WTC11 (cell line): Measurements from ENCODE around the gene SAA2. TPM values are rescaled to one million over a fixed set of nuclear protein-coding genes. Genes with fewer than 3 reads are reported as not detected.
A peak's percentile ranks its signal among the peaks of the same experiment; 100 is the strongest.

Source experiments
- ATAC-seq: fragments of 200-7000 bp; cut with Tn5 transposase; 2 replicates; pipeline ENCODE4 v1.10.0; 2021; ENCODE audit warnings: mild to moderate bottlenecking, moderate library complexity
- CTCF ChIA-PET: fragments of 300-600 bp; sonication (Branson Sonifier 250); formaldehyde crosslinking; loops from one replicate; lab custom pipeline; 2021; ENCODE audit warnings: antibody characterized with exemption; lab: Charles Lee
- POLR2A ChIA-PET: fragments of 350-600 bp; sonication (Branson Sonifier 250); formaldehyde crosslinking; loops from one replicate; lab custom pipeline; 2021; ENCODE audit warnings: antibody characterized with exemption; lab: Charles Lee
- DNase-seq: peaks from one replicate; pipeline ENCODE4 v3.0.0; 2021; ENCODE audit warnings: low spot score
- H3K27ac Mint-ChIP-seq: 2 replicates; pipeline ENCODE4 v1.8.0; 2021; ENCODE audit warnings: mixed read lengths
- H3K27me3 Mint-ChIP-seq: 2 replicates; pipeline ENCODE4 v1.8.0; 2021; ENCODE audit warnings: low read depth, mild to moderate bottlenecking, moderate library complexity, mixed read lengths
- H3K36me3 Mint-ChIP-seq: 2 replicates; pipeline ENCODE4 v1.8.0; 2021; ENCODE audit warnings: mixed read lengths
- H3K4me1 Mint-ChIP-seq: 2 replicates; pipeline ENCODE4 v1.8.0; 2022; ENCODE audit warnings: mixed read lengths
- H3K4me3 Mint-ChIP-seq: 2 replicates; pipeline ENCODE4 v1.8.0; 2021; ENCODE audit warnings: mild to moderate bottlenecking, moderate library complexity, mixed read lengths
- H3K9me3 Mint-ChIP-seq: 2 replicates; pipeline ENCODE4 v1.8.0; 2021; ENCODE audit warnings: mixed read lengths
- CREM ChIP-seq: sonication (generic); formaldehyde crosslinking; IDR thresholded peaks from 2 replicates; pipeline ENCODE4 v1.8.1; 2022; ENCODE audit warnings: mild to moderate bottlenecking, missing genetic modification reagents, moderate library complexity
- GABPB1 ChIP-seq: sonication (generic); formaldehyde crosslinking; IDR thresholded peaks from 2 replicates; pipeline ENCODE4 v1.8.1; 2023; ENCODE audit warnings: mild to moderate bottlenecking, missing genetic modification reagents
- GRHL2 ChIP-seq: fragments of 250-450 bp; sonication (Bioruptor Pico); IDR thresholded peaks from 2 replicates; pipeline ENCODE4 v1.8.0; 2022; ENCODE audit warnings: mild to moderate bottlenecking, moderate library complexity; ENCODE audit not compliant: insufficient replicate concordance, severe bottlenecking
- GTF2I ChIP-seq: fragments of 250-450 bp; sonication (Bioruptor Pico); conservative IDR thresholded peaks from 2 replicates; pipeline ENCODE4 v1.4.0; 2021; ENCODE audit warnings: mild to moderate bottlenecking
- NR2C2 ChIP-seq: sonication (generic); formaldehyde crosslinking; IDR thresholded peaks from 2 replicates; pipeline ENCODE4 v1.8.0; 2022; ENCODE audit warnings: mild to moderate bottlenecking, missing genetic modification reagents
- TCF7 ChIP-seq: sonication (generic); formaldehyde crosslinking; IDR thresholded peaks from 2 replicates; pipeline ENCODE4 v1.8.0; 2022; ENCODE audit warnings: mild to moderate bottlenecking, low read depth, missing genetic modification reagents, moderate library complexity
- total RNA-seq: library from RNA; stranded (reverse); gene quantifications from 3 replicates; pipeline ENCODE4 v1.2.3, GENCODE V29; 2021
- TF ChIP-seq, protein P1 (sequence below): sonication (generic); formaldehyde crosslinking; IDR thresholded peaks from 2 replicates; pipeline ENCODE4 v1.8.0; 2022; ENCODE audit warnings: mild to moderate bottlenecking, missing genetic modification reagents
- TF ChIP-seq, protein P2 (sequence below): sonication (generic); formaldehyde crosslinking; IDR thresholded peaks from 2 replicates; pipeline ENCODE4 v1.8.1; 2023; ENCODE audit warnings: mild to moderate bottlenecking, missing genetic modification reagents, moderate library complexity
- TF ChIP-seq, protein P3 (sequence below): fragments of 250-450 bp; sonication (Bioruptor Pico); IDR thresholded peaks from 2 replicates; pipeline ENCODE4 v1.9.0; 2021; ENCODE audit warnings: moderate library complexity, mild to moderate bottlenecking, inconsistent platforms, borderline replicate concordance
- TF ChIP-seq, protein P4 (sequence below): sonication (generic); formaldehyde crosslinking; IDR thresholded peaks from 2 replicates; pipeline ENCODE4 v1.8.0; 2022; ENCODE audit warnings: missing genetic modification reagents
- TF ChIP-seq, protein P5 (sequence below): fragments of 250-450 bp; sonication (Bioruptor Pico); IDR thresholded peaks from 2 replicates; pipeline ENCODE4 v1.9.0; 2021; ENCODE audit warnings: mild to moderate bottlenecking, borderline replicate concordance
- TF ChIP-seq, protein P6 (sequence below): sonication (generic); formaldehyde crosslinking; IDR thresholded peaks from 2 replicates; pipeline ENCODE4 v1.8.0; 2022; ENCODE audit warnings: mild to moderate bottlenecking, missing genetic modification reagents

SAA2 gene
- total RNA-seq, 1 experiment from 2014 or later: 5.0 TPM

DNA sequence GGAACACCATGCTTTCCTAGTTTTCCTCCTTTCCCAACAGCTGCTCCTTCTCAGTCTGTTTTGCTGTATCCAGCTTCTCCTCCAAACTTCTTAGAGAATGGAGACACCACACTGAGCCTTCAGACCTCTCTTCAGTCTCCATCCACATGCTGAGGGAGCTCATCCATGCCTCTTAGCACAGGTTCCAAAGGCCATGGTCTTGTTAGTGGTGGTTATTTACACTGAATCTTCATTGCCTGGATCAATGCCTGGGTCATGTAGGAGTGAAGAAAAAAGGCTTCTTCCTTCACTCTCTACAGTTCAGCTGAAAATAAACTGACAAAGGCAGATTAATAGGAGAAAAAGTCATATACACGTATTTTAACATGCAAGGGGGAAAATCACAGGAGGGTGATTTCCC lies 8.8 kb downstream of the SAA2 start (continued):
- TF ChIP-seq, protein P1, sequence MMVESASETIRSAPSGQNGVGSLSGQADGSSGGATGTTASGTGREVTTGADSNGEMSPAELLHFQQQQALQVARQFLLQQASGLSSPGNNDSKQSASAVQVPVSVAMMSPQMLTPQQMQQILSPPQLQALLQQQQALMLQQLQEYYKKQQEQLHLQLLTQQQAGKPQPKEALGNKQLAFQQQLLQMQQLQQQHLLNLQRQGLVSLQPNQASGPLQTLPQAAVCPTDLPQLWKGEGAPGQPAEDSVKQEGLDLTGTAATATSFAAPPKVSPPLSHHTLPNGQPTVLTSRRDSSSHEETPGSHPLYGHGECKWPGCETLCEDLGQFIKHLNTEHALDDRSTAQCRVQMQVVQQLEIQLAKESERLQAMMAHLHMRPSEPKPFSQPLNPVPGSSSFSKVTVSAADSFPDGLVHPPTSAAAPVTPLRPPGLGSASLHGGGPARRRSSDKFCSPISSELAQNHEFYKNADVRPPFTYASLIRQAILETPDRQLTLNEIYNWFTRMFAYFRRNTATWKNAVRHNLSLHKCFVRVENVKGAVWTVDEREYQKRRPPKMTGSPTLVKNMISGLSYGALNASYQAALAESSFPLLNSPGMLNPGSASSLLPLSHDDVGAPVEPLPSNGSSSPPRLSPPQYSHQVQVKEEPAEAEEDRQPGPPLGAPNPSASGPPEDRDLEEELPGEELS (CRISPR knock-in tag): no peak
- TF ChIP-seq GRHL2 (CRISPR knock-in tag) (no peak), TCF7 (CRISPR knock-in tag) (no peak)
- TF ChIP-seq, protein P2, sequence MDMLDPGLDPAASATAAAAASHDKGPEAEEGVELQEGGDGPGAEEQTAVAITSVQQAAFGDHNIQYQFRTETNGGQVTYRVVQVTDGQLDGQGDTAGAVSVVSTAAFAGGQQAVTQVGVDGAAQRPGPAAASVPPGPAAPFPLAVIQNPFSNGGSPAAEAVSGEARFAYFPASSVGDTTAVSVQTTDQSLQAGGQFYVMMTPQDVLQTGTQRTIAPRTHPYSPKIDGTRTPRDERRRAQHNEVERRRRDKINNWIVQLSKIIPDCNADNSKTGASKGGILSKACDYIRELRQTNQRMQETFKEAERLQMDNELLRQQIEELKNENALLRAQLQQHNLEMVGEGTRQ (CRISPR knock-in tag): no peak

DNA sequence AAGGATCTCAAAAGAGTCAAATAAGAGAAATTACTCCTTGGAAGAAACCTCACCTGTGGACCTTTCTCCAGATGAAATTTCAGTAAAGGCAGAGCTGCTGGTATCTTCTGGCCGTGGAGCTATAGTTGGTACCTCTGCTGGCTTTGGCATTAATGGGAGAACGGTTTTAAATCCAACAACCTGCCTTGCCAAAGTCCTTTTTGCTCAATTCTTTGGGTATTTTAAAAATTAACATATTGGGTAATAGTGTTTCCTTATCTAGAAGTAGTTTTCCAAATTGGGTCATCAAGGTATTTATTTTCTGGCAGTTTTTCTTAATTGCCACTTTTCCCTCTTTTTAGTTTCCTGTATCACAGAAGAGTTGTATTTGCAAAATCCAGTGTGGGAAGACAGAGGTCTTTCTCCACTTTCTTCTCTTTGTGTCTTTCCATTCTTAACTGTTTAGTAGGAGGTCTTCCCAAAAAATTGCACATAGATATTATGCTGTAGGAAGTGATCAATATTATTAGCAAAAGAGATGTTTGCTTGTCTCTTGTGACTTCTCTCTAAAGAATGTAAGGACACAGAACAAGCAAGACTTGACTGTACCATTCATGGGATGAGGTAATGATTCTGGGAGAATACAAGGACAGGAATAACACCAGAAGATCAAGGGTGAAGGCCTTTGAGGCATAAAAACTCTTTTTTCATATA lies 11.7 kb downstream of the SAA2 start, which contains the start of gene SAA4:
Gene SAA4, minus strand, starts transcription at position 139 of the 693 bp plus-strand sequence. CDS start 876 bp downstream, outside the sequence.
- no peak for ATAC-seq

DNA sequence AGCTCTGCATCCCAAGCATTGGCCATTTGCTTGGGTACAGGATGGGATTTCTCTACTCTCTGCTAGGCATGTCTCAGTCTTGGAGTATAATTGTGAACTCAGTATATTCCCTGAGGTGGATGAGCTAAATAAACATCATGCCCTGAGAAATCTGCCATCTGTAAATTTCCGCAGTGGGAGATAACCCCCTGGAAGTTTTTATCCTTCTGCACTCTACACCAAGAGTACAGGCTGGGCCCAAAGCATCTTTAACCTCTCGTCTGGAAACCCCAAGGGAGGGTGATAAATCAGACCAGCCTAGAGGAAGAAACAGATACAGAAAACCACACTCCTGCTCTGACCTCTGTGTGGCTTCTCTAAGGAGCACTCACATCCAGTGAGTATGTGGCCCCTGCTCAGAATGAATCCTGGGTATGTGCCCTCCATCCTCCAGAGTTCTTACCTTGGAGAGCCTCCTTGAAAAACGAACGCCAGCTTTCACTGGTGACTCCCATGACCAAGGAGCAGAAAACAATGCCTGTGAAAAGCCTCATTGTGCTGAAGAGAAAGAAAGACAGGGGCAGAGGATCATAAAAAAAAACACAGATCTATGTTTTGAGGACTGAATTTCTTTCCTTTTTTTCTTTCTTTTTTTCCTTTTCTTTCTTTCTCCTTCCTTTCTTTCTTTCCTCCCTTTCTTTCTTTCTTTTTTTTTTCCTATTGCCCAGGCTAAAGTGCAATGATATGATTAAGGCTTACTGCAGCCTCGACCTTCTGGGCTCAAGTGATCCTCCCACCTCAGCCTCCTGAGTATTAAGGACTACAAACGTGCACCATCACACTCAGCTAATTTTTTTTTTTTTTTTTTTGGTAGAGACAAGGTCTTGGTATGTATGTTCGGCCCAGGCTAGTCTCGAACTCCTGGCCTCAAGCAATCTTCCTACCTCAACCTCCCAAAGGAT lies 12.8 kb downstream of the SAA2 start:
- no peak overlapping the region for H3K4me3 Mint-ChIP-seq
- H3K36me3 Mint-ChIP-seq: no peaks in the 10 kb centered on the region
- peaks cover 14% of the 10 kb centered on the region; the same call in 1 of the 2 replicates for H3K27me3 Mint-ChIP-seq
- ChIA-PET CTCF (interaction anchor here (2.8 to 3.1 kb wide), 2 partner anchors 8 to 32 kb away, joined by 11 to 17 read pairs; no protein-coding TSS in a partner anchor), POLR2A (interaction anchor here (0.6 kb wide), 1 partner anchor 329 kb away, joined by 4 read pairs; no protein-coding TSS in a partner anchor)
- no peak overlapping the region for H3K27ac Mint-ChIP-seq
- no peak; the same call in 1 of the 2 replicates for ATAC-seq
- peaks cover 4% of the 10 kb centered on the region for H3K9me3 Mint-ChIP-seq
- no peaks in the 10 kb centered on the region for H3K4me1 Mint-ChIP-seq
- no peak for DNase-seq
- TF ChIP-seq CREM (CRISPR knock-in tag) (no peak), NR2C2 (CRISPR knock-in tag) (no peak)
- TF ChIP-seq, protein P3, sequence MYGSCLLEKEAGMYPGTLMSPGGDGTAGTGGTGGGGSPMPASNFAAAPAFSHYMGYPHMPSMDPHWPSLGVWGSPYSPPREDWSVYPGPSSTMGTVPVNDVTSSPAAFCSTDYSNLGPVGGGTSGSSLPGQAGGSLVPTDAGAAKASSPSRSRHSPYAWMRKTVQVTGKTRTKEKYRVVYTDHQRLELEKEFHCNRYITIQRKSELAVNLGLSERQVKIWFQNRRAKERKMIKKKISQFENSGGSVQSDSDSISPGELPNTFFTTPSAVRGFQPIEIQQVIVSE (CRISPR knock-in tag): no peak
- TF ChIP-seq, protein P2 (CRISPR knock-in tag): no peak
- TF ChIP-seq, protein P4, sequence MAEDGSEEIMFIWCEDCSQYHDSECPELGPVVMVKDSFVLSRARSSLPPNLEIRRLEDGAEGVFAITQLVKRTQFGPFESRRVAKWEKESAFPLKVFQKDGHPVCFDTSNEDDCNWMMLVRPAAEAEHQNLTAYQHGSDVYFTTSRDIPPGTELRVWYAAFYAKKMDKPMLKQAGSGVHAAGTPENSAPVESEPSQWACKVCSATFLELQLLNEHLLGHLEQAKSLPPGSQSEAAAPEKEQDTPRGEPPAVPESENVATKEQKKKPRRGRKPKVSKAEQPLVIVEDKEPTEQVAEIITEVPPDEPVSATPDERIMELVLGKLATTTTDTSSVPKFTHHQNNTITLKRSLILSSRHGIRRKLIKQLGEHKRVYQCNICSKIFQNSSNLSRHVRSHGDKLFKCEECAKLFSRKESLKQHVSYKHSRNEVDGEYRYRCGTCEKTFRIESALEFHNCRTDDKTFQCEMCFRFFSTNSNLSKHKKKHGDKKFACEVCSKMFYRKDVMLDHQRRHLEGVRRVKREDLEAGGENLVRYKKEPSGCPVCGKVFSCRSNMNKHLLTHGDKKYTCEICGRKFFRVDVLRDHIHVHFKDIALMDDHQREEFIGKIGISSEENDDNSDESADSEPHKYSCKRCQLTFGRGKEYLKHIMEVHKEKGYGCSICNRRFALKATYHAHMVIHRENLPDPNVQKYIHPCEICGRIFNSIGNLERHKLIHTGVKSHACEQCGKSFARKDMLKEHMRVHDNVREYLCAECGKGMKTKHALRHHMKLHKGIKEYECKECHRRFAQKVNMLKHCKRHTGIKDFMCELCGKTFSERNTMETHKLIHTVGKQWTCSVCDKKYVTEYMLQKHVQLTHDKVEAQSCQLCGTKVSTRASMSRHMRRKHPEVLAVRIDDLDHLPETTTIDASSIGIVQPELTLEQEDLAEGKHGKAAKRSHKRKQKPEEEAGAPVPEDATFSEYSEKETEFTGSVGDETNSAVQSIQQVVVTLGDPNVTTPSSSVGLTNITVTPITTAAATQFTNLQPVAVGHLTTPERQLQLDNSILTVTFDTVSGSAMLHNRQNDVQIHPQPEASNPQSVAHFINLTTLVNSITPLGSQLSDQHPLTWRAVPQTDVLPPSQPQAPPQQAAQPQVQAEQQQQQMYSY (CRISPR knock-in tag): no peak
- TF ChIP-seq, protein P5, sequence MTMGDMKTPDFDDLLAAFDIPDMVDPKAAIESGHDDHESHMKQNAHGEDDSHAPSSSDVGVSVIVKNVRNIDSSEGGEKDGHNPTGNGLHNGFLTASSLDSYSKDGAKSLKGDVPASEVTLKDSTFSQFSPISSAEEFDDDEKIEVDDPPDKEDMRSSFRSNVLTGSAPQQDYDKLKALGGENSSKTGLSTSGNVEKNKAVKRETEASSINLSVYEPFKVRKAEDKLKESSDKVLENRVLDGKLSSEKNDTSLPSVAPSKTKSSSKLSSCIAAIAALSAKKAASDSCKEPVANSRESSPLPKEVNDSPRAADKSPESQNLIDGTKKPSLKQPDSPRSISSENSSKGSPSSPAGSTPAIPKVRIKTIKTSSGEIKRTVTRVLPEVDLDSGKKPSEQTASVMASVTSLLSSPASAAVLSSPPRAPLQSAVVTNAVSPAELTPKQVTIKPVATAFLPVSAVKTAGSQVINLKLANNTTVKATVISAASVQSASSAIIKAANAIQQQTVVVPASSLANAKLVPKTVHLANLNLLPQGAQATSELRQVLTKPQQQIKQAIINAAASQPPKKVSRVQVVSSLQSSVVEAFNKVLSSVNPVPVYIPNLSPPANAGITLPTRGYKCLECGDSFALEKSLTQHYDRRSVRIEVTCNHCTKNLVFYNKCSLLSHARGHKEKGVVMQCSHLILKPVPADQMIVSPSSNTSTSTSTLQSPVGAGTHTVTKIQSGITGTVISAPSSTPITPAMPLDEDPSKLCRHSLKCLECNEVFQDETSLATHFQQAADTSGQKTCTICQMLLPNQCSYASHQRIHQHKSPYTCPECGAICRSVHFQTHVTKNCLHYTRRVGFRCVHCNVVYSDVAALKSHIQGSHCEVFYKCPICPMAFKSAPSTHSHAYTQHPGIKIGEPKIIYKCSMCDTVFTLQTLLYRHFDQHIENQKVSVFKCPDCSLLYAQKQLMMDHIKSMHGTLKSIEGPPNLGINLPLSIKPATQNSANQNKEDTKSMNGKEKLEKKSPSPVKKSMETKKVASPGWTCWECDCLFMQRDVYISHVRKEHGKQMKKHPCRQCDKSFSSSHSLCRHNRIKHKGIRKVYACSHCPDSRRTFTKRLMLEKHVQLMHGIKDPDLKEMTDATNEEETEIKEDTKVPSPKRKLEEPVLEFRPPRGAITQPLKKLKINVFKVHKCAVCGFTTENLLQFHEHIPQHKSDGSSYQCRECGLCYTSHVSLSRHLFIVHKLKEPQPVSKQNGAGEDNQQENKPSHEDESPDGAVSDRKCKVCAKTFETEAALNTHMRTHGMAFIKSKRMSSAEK (CRISPR knock-in tag): no peak
- TF ChIP-seq, protein P6, sequence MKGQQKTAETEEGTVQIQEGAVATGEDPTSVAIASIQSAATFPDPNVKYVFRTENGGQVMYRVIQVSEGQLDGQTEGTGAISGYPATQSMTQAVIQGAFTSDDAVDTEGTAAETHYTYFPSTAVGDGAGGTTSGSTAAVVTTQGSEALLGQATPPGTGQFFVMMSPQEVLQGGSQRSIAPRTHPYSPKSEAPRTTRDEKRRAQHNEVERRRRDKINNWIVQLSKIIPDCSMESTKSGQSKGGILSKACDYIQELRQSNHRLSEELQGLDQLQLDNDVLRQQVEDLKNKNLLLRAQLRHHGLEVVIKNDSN (CRISPR knock-in tag): no peak

More for the DNA sequence above, 11.7 kb downstream of the SAA2 start, which contains the start of gene SAA4:
- Mint-ChIP-seq H3K9me3 (peaks cover 4% of the 10 kb centered on the region), H3K27ac (no peak within 1 kb of the TSS)
- CTCF ChIA-PET: interaction anchor here (1.8 kb wide), 1 partner anchor 121 kb away, joined by 4 read pairs; no protein-coding TSS in a partner anchor
- no peak for DNase-seq
- TF ChIP-seq GABPB1: peak; percentile 46; the same call in 1 of the 2 replicates
- TF ChIP-seq GTF2I (CRISPR knock-in tag): no peak
- TF ChIP-seq, all 79 proteins: peak for 1
- POLR2A ChIA-PET: no interaction called here
- Mint-ChIP-seq H3K36me3 (no peaks in the 10 kb centered on the region), H3K4me3 (no peak within 1 kb of the TSS), H3K4me1 (no peaks in the 10 kb centered on the region), H3K27me3 (peaks cover 14% of the 10 kb centered on the region; the same call in 1 of the 2 replicates)
